SK-N-SH (cell line): ENCODE results near the gene ZNF275.

Source experiments
- ELF1 ChIP-seq: IDR thresholded peaks from 2 replicates; pipeline ENCODE4 v1.4.0; 2012
- FOXM1 ChIP-seq: IDR thresholded peaks from 2 replicates; pipeline ENCODE4 v1.4.0; 2012; ENCODE audit warnings: low read depth, mild to moderate bottlenecking
- GABPA ChIP-seq: IDR thresholded peaks from 2 replicates; pipeline ENCODE4 v1.4.0; 2012; ENCODE audit warnings: low read depth, mild to moderate bottlenecking
- POLR2AphosphoS5 ChIP-seq: IDR thresholded peaks from 2 replicates; pipeline ENCODE4 v1.6.1; 2012; ENCODE audit warnings: low read depth, low read length
- RXRA ChIP-seq: IDR thresholded peaks from 2 replicates; pipeline ENCODE4 v1.4.0; 2012; ENCODE audit warnings: low read depth, mild to moderate bottlenecking, borderline replicate concordance
- SIN3A ChIP-seq: IDR thresholded peaks from 2 replicates; pipeline ENCODE4 v1.6.1; 2012; ENCODE audit warnings: low read depth, mild to moderate bottlenecking, low read length, moderate library complexity, borderline replicate concordance
- TAF1 ChIP-seq: IDR thresholded peaks from 2 replicates; pipeline ENCODE4 v1.6.1; 2012; ENCODE audit warnings: low read depth, mild to moderate bottlenecking, low read length, moderate library complexity, borderline replicate concordance
- TF ChIP-seq, protein P1 (sequence below): fragments of 150-350 bp; IDR thresholded peaks from 2 replicates; pipeline ENCODE4 v1.6.1; 2017; ENCODE audit warnings: antibody characterized with exemption, low read length, low read depth, borderline replicate concordance
- TF ChIP-seq, protein P2 (sequence below): IDR thresholded peaks from 2 replicates; pipeline ENCODE4; 2012
- TF ChIP-seq, protein P3 (sequence below): IDR thresholded peaks from 2 replicates; pipeline ENCODE4 v1.6.1; 2012; ENCODE audit warnings: mild to moderate bottlenecking, low read depth, low read length, moderate library complexity
- TF ChIP-seq, protein P4 (sequence below): fragments of 200-600 bp; sonication (generic); IDR thresholded peaks from 2 replicates; pipeline ENCODE4 v1.6.1; 2017; ENCODE audit warnings: antibody characterized with exemption, mild to moderate bottlenecking, moderate library complexity
- TF ChIP-seq, protein P5 (sequence below): IDR thresholded peaks from 2 replicates; pipeline ENCODE4 v1.4.0; 2012; ENCODE audit warnings: low read depth

DNA sequence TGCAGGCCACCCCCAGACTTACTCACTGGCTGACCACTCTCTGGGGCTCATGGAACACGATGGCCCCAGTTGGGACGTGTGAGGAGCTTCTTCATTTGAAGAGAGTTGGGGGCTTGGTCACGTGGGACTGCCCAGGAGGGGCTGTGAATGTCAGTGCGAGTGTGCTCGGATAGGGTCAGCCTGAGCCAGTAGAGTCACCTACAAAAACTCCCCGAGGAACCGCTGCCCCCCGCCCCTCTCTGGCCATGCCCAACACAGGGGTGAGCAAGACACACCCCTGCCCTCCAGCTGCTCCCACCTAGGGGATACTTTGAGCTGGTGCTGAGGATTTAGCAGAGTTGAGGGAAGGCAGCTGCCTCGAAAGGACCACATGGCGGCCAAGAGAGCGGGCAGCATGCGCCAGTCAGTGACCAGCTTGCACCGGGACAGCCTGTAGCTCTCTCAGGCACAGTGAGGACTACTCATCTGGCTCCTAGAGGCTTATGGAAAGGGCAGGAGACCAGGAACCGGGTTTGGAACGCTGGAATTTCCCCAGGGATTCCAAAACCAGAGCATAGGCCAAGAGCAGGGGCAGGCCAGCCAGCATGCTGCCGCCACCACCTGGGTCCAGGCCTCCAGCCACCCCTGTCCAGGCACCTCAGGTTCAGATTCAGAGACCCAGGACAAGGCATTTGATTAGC is 58.8 kb downstream of the ZNF275 start:
- TF ChIP-seq SIN3A (no peak), POLR2AphosphoS5 (no peak), TAF1 (no peak), FOXM1 (no peak), GABPA (no peak), RXRA (no peak), ELF1 (no peak)
- TF ChIP-seq, protein P1, sequence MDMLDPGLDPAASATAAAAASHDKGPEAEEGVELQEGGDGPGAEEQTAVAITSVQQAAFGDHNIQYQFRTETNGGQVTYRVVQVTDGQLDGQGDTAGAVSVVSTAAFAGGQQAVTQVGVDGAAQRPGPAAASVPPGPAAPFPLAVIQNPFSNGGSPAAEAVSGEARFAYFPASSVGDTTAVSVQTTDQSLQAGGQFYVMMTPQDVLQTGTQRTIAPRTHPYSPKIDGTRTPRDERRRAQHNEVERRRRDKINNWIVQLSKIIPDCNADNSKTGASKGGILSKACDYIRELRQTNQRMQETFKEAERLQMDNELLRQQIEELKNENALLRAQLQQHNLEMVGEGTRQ: no peak
- TF ChIP-seq, protein P2, sequence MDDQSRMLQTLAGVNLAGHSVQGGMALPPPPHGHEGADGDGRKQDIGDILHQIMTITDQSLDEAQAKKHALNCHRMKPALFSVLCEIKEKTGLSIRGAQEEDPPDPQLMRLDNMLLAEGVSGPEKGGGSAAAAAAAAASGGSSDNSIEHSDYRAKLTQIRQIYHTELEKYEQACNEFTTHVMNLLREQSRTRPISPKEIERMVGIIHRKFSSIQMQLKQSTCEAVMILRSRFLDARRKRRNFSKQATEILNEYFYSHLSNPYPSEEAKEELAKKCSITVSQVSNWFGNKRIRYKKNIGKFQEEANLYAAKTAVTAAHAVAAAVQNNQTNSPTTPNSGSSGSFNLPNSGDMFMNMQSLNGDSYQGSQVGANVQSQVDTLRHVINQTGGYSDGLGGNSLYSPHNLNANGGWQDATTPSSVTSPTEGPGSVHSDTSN: no peak
- TF ChIP-seq, protein P3, sequence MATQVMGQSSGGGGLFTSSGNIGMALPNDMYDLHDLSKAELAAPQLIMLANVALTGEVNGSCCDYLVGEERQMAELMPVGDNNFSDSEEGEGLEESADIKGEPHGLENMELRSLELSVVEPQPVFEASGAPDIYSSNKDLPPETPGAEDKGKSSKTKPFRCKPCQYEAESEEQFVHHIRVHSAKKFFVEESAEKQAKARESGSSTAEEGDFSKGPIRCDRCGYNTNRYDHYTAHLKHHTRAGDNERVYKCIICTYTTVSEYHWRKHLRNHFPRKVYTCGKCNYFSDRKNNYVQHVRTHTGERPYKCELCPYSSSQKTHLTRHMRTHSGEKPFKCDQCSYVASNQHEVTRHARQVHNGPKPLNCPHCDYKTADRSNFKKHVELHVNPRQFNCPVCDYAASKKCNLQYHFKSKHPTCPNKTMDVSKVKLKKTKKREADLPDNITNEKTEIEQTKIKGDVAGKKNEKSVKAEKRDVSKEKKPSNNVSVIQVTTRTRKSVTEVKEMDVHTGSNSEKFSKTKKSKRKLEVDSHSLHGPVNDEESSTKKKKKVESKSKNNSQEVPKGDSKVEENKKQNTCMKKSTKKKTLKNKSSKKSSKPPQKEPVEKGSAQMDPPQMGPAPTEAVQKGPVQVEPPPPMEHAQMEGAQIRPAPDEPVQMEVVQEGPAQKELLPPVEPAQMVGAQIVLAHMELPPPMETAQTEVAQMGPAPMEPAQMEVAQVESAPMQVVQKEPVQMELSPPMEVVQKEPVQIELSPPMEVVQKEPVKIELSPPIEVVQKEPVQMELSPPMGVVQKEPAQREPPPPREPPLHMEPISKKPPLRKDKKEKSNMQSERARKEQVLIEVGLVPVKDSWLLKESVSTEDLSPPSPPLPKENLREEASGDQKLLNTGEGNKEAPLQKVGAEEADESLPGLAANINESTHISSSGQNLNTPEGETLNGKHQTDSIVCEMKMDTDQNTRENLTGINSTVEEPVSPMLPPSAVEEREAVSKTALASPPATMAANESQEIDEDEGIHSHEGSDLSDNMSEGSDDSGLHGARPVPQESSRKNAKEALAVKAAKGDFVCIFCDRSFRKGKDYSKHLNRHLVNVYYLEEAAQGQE: no peak
- TF ChIP-seq, protein P4, sequence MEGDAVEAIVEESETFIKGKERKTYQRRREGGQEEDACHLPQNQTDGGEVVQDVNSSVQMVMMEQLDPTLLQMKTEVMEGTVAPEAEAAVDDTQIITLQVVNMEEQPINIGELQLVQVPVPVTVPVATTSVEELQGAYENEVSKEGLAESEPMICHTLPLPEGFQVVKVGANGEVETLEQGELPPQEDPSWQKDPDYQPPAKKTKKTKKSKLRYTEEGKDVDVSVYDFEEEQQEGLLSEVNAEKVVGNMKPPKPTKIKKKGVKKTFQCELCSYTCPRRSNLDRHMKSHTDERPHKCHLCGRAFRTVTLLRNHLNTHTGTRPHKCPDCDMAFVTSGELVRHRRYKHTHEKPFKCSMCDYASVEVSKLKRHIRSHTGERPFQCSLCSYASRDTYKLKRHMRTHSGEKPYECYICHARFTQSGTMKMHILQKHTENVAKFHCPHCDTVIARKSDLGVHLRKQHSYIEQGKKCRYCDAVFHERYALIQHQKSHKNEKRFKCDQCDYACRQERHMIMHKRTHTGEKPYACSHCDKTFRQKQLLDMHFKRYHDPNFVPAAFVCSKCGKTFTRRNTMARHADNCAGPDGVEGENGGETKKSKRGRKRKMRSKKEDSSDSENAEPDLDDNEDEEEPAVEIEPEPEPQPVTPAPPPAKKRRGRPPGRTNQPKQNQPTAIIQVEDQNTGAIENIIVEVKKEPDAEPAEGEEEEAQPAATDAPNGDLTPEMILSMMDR: no peak
- TF ChIP-seq, protein P5, sequence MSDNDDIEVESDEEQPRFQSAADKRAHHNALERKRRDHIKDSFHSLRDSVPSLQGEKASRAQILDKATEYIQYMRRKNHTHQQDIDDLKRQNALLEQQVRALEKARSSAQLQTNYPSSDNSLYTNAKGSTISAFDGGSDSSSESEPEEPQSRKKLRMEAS: no peak
